Effector memory CD4-positive, alpha-beta T cell (primary cell): ENCODE measurements around the gene ARHGAP45.

Source experiments
- DNase-seq, 3 donors: peaks; one replicate each; pipeline ENCODE4 v3.0.0-alpha.2; 2020
- H3K27ac ChIP-seq: 2 replicates; pipeline ENCODE4 v1.7.0; 2013; ENCODE audit warnings: mild to moderate bottlenecking, low read length, moderate library complexity; ENCODE audit not compliant: insufficient read depth, poor library complexity, severe bottlenecking
- H3K27me3 ChIP-seq: replicated peaks from 2 replicates; pipeline ENCODE4 v1.7.0; 2013; ENCODE audit warnings: mild to moderate bottlenecking, low read length; ENCODE audit not compliant: insufficient read depth, control insufficient read depth, poor library complexity, severe bottlenecking
- H3K36me3 ChIP-seq: 2 replicates; pipeline ENCODE4 v1.7.0; 2013; ENCODE audit warnings: mild to moderate bottlenecking, low read length, moderate library complexity; ENCODE audit not compliant: control insufficient read depth, insufficient read depth
- H3K4me1 ChIP-seq: 2 replicates; pipeline ENCODE4 v1.7.0; 2013; ENCODE audit warnings: low read length, mild to moderate bottlenecking; ENCODE audit not compliant: control insufficient read depth, insufficient read depth, poor library complexity, severe bottlenecking
- H3K4me3 ChIP-seq: 2 replicates; pipeline ENCODE4 v1.7.0; 2013; ENCODE audit warnings: low read length, low read depth, mild to moderate bottlenecking; ENCODE audit not compliant: insufficient read depth, poor library complexity, severe bottlenecking
- H3K9me3 ChIP-seq: 2 replicates; pipeline ENCODE4 v1.7.0; 2013; ENCODE audit warnings: mild to moderate bottlenecking, low read length, moderate library complexity; ENCODE audit not compliant: control insufficient read depth

Gene ARHGAP45

GRCh38 chr19:1094978-1095701 lies 28.2 kb downstream of the ARHGAP45 start, which contains the start of gene POLR2E:
POLR2E (minus strand) TSS chr19:1095375; CDS start chr19:1095315, 60 bp downstream.
- peaks cover 24% of the 10 kb centered on the region for H3K4me1 ChIP-seq
- no peaks in the 10 kb centered on the region for H3K27me3 ChIP-seq
- DNase-seq, result peak; percentile 97 to 99 (median 97)

GRCh38 chr19:1097810-1098176 lies 30.8 kb downstream of the ARHGAP45 start:
- no peaks in the 10 kb centered on the region for H3K9me3 ChIP-seq
- H3K27ac ChIP-seq, result no peak overlapping the region
- no peak overlapping the region for H3K4me3 ChIP-seq
- DNase-seq, result no peak
- peaks cover 35% of the 10 kb centered on the region for H3K4me1 ChIP-seq
- no peaks in the 10 kb centered on the region for H3K27me3 ChIP-seq
- H3K36me3 ChIP-seq, result peaks cover 5% of the 10 kb centered on the region

More at GRCh38 chr19:1094978-1095701, 28.2 kb downstream of the ARHGAP45 start, which contains the start of gene POLR2E:
- peak within 1 kb of the TSS; percentile 90 for H3K27ac ChIP-seq
- no peaks in the 10 kb centered on the region for H3K9me3 ChIP-seq
- H3K36me3 ChIP-seq, result peaks cover 20% of the 10 kb centered on the region
- H3K4me3 ChIP-seq, result peak within 1 kb of the TSS; percentile 88

- no peak for DNase-seq
- H3K36me3 ChIP-seq, result peaks cover 2% of the 10 kb centered on the region
- H3K27ac ChIP-seq, result no peak overlapping the region
- peaks cover 40% of the 10 kb centered on the region for H3K4me1 ChIP-seq
- H3K4me3 ChIP-seq, result no peak overlapping the region
- no peaks in the 10 kb centered on the region for H3K9me3 ChIP-seq
- no peaks in the 10 kb centered on the region for H3K27me3 ChIP-seq
Measured at GRCh38 chr19:1098177-1099051, 31.4 kb downstream of the ARHGAP45 start.

GRCh38 chr19:1101337-1101698 lies 34.4 kb downstream of the ARHGAP45 start:
- no peaks in the 10 kb centered on the region for H3K9me3 ChIP-seq
- H3K36me3 ChIP-seq, result peaks cover 6% of the 10 kb centered on the region
- DNase-seq, result no peak
- no peaks in the 10 kb centered on the region for H3K27me3 ChIP-seq
- peaks cover 28% of the 10 kb centered on the region for H3K4me1 ChIP-seq
- peak overlapping the region; percentile 43 for H3K27ac ChIP-seq
- H3K4me3 ChIP-seq, result no peak overlapping the region

- H3K9me3 ChIP-seq, result no peaks in the 10 kb centered on the region
- H3K27me3 ChIP-seq, result no peaks in the 10 kb centered on the region
- H3K27ac ChIP-seq, result peak overlapping the region; percentile 21
- peak in 1 of 3 donors; percentile 53 for DNase-seq
- peaks cover 19% of the 10 kb centered on the region for H3K36me3 ChIP-seq
- H3K4me1 ChIP-seq, result peaks cover 27% of the 10 kb centered on the region
- no peak overlapping the region for H3K4me3 ChIP-seq
Measured at GRCh38 chr19:1102407-1103131, 35.6 kb downstream of the ARHGAP45 start.

GRCh38 chr19:1103132-1103707 lies 36.3 kb downstream of the ARHGAP45 start:
- no peak for DNase-seq
- Histone ChIP-seq H3K4me3 (no peak overlapping the region), H3K27ac (peak overlapping the region; percentile 97), H3K36me3 (peaks cover 22% of the 10 kb centered on the region), H3K27me3 (no peaks in the 10 kb centered on the region), H3K4me1 (peaks cover 27% of the 10 kb centered on the region), H3K9me3 (no peaks in the 10 kb centered on the region)

- Histone ChIP-seq H3K4me3 (peak within 1 kb of the TSS; percentile 95), H3K27ac (peak within 1 kb of the TSS; percentile 97), H3K9me3 (no peaks in the 10 kb centered on the region), H3K36me3 (peaks cover 24% of the 10 kb centered on the region), H3K27me3 (no peaks in the 10 kb centered on the region), H3K4me1 (peaks cover 27% of the 10 kb centered on the region)
- peak; percentile 96 to 99 (median 98) for DNase-seq
Measured at GRCh38 chr19:1103708-1104310, 36.8 kb downstream of the ARHGAP45 start, which contains the start of gene GPX4. GPX4 (plus strand) TSS chr19:1103994; CDS start chr19:1104044, 50 bp downstream.

GRCh38 chr19:1104311-1105007 lies 37.5 kb downstream of the ARHGAP45 start:
- H3K9me3 ChIP-seq, result no peaks in the 10 kb centered on the region
- no peaks in the 10 kb centered on the region for H3K27me3 ChIP-seq
- H3K27ac ChIP-seq, result peak overlapping the region; percentile 97
- peak overlapping the region; percentile 95 for H3K4me3 ChIP-seq
- peaks cover 27% of the 10 kb centered on the region for H3K4me1 ChIP-seq
- peaks cover 30% of the 10 kb centered on the region for H3K36me3 ChIP-seq
- DNase-seq, result peak; percentile 68 to 71 (median 71)
